Trophoblast cell (in vitro differentiated cells and primary cell): ENCODE measurements around the gene TUBGCP2.

Source experiments
- DNase-seq, 2 donors: peaks; one replicate each; pipeline ENCODE4 v3.0.0-alpha.2; 2016
- H2AFZ ChIP-seq: 2 replicates; pipeline ENCODE4 v1.6.1; 2013; ENCODE audit warnings: low read length, moderate library complexity, mild to moderate bottlenecking; ENCODE audit not compliant: insufficient read depth, poor library complexity
- H2AK5ac ChIP-seq: 2 replicates; pipeline ENCODE4 v1.6.1; 2013; ENCODE audit warnings: mild to moderate bottlenecking, low read length
- H2BK120ac ChIP-seq: 2 replicates; pipeline ENCODE4 v1.6.1; 2013; ENCODE audit warnings: low read length, mild to moderate bottlenecking, moderate library complexity; ENCODE audit not compliant: insufficient read depth, poor library complexity
- H2BK12ac ChIP-seq: 2 replicates; pipeline ENCODE4 v1.6.1; 2013; ENCODE audit warnings: mild to moderate bottlenecking, low read length, moderate library complexity
- H2BK5ac ChIP-seq: 2 replicates; pipeline ENCODE4 v1.6.1; 2013; ENCODE audit warnings: low read length, low read depth, moderate library complexity, mild to moderate bottlenecking; ENCODE audit not compliant: poor library complexity
- H3K14ac ChIP-seq: 2 replicates; pipeline ENCODE4 v1.6.1; 2013; ENCODE audit warnings: mild to moderate bottlenecking, low read length
- H3K18ac ChIP-seq: 2 replicates; pipeline ENCODE4 v1.6.1; 2013; ENCODE audit warnings: mild to moderate bottlenecking, low read length
- H3K23ac ChIP-seq: 2 replicates; pipeline ENCODE4 v1.6.1; 2013; ENCODE audit warnings: low read length
- H3K27ac ChIP-seq: 2 replicates; pipeline ENCODE4 v1.5.1; 2013; ENCODE audit warnings: low read depth, mild to moderate bottlenecking, inconsistent platforms, low read length, moderate library complexity
- H3K27me3 ChIP-seq: 2 replicates; pipeline ENCODE4 v1.6.1; 2013; ENCODE audit warnings: inconsistent platforms, mild to moderate bottlenecking, low read length, moderate library complexity; ENCODE audit not compliant: insufficient read depth
- H3K36me3 ChIP-seq, 2 experiments: 1 replicate in 1 of 2; 2 replicates in 1 of 2; pipeline ENCODE4 v1.6.1; 2013; ENCODE audit warnings: low read length in 2 of 2, mild to moderate bottlenecking in 2 of 2, moderate library complexity in 1 of 2; ENCODE audit not compliant: insufficient read depth in 2 of 2, control insufficient read depth in 1 of 2
- H3K4ac ChIP-seq: 2 replicates; pipeline ENCODE4 v1.6.1; 2013; ENCODE audit warnings: low read depth, mild to moderate bottlenecking, low read length, moderate library complexity
- H3K4me1 ChIP-seq, 2 experiments: 1 replicate in 1 of 2; 2 replicates in 1 of 2; pipeline ENCODE4 v1.6.1; 2013; ENCODE audit warnings: low read length in 2 of 2, mild to moderate bottlenecking in 2 of 2, moderate library complexity in 1 of 2; ENCODE audit not compliant: insufficient read depth in 2 of 2, control insufficient read depth in 1 of 2
- H3K4me2 ChIP-seq: 2 replicates; pipeline ENCODE4 v1.6.1; 2013; ENCODE audit warnings: inconsistent platforms, mild to moderate bottlenecking, low read length, moderate library complexity
- H3K4me3 ChIP-seq: 2 replicates; pipeline ENCODE4 v1.5.1; 2013; ENCODE audit warnings: mild to moderate bottlenecking, low read depth, low read length, inconsistent platforms
- H3K79me1 ChIP-seq: one replicate; pipeline ENCODE4 v1.6.1; 2013; ENCODE audit warnings: low read length
- H3K79me2 ChIP-seq: 2 replicates; pipeline ENCODE4 v1.6.1; 2013; ENCODE audit warnings: low read length, mild to moderate bottlenecking; ENCODE audit not compliant: control insufficient read depth, insufficient read depth, poor library complexity
- H3K9ac ChIP-seq: 2 replicates; pipeline ENCODE4 v1.6.1; 2013; ENCODE audit warnings: mild to moderate bottlenecking, low read length
- H3K9me3 ChIP-seq: 2 replicates; pipeline ENCODE4 v1.6.1; 2013; ENCODE audit warnings: low read depth, mild to moderate bottlenecking, control low read depth, inconsistent platforms, low read length; ENCODE audit not compliant: insufficient read depth
- H4K12ac ChIP-seq: 2 replicates; pipeline ENCODE4 v1.6.1; 2013; ENCODE audit warnings: low read depth, mild to moderate bottlenecking, low read length, moderate library complexity
- H4K8ac ChIP-seq: 2 replicates; pipeline ENCODE4 v1.6.1; 2013; ENCODE audit warnings: low read depth, mild to moderate bottlenecking, low read length, moderate library complexity
- H4K91ac ChIP-seq: one replicate; pipeline ENCODE4 v1.6.1; 2013; ENCODE audit warnings: low read depth, mild to moderate bottlenecking, low read length, moderate library complexity
- WGBS: extraction: QIAGEN DNeasy Blood & Tissue Kit; methylation state at CpG from one replicate; pipeline ENCODE4 v1.1.7; 2013; ENCODE audit warnings: missing lambda C conversion rate; ENCODE audit not compliant: insufficient read length, insufficient coverage; ENCODE audit errors: extremely low coverage; 5-methylcytosine and 5-hydroxymethylcytosine counted together

The TUBGCP2 gene

GRCh38 chr10:133326745-133327650, 18.3 kb upstream of the TUBGCP2 start:
- no peak overlapping the region for H3K14ac ChIP-seq
- peaks cover 23% of the 10 kb centered on the region for H3K27me3 ChIP-seq
- no peak overlapping the region for H3K4me2 ChIP-seq
- H3K23ac ChIP-seq = no peak overlapping the region
- H2BK5ac ChIP-seq = no peak overlapping the region
- WGBS = no CpG with 5 or more reads among the region's 28 CpGs
- no peak overlapping the region for H4K91ac ChIP-seq
- H2BK12ac ChIP-seq = no peak overlapping the region
- H3K4me1 ChIP-seq = peaks cover 7 to 16% of the 10 kb centered on the region in 2 experiments
- no peak for DNase-seq
- no peaks in the 10 kb centered on the region for H3K36me3 ChIP-seq
- no peak overlapping the region for H3K9ac ChIP-seq
- H2BK120ac ChIP-seq = no peak overlapping the region
- no peak overlapping the region for H4K8ac ChIP-seq
- H4K12ac ChIP-seq = no peak overlapping the region
- peaks cover 4% of the 10 kb centered on the region for H3K9me3 ChIP-seq
- H3K4ac ChIP-seq = no peak overlapping the region
- H3K79me1 ChIP-seq = no peaks in the 10 kb centered on the region
- no peak overlapping the region for H2AFZ ChIP-seq
- H3K79me2 ChIP-seq = no peaks in the 10 kb centered on the region
- no peak overlapping the region for H3K27ac ChIP-seq
- no peak overlapping the region for H3K18ac ChIP-seq
- H3K4me3 ChIP-seq = no peak overlapping the region
- no peak overlapping the region for H2AK5ac ChIP-seq

- H3K27ac ChIP-seq = no peak overlapping the region
- H2BK120ac ChIP-seq = no peak overlapping the region
- H3K79me2 ChIP-seq = no peaks in the 10 kb centered on the region
- H4K91ac ChIP-seq = no peak overlapping the region
- H3K4ac ChIP-seq = no peak overlapping the region
- H2AK5ac ChIP-seq = no peak overlapping the region
- H3K4me3 ChIP-seq = no peak overlapping the region
- no peaks in the 10 kb centered on the region for H3K36me3 ChIP-seq
- no peaks in the 10 kb centered on the region for H3K79me1 ChIP-seq
- H3K4me1 ChIP-seq = peaks cover 7 to 16% of the 10 kb centered on the region in 2 experiments
- no peak overlapping the region for H4K8ac ChIP-seq
- H3K9ac ChIP-seq = no peak overlapping the region
- peaks cover 4% of the 10 kb centered on the region for H3K9me3 ChIP-seq
- H4K12ac ChIP-seq = no peak overlapping the region
- no peak overlapping the region for H2BK12ac ChIP-seq
- H3K14ac ChIP-seq = no peak overlapping the region
- H3K23ac ChIP-seq = no peak overlapping the region
- H2AFZ ChIP-seq = peak overlapping the region; percentile 10
- peaks cover 21% of the 10 kb centered on the region for H3K27me3 ChIP-seq
- no peak for DNase-seq
- no peak overlapping the region for H2BK5ac ChIP-seq
- no peak overlapping the region for H3K18ac ChIP-seq
- H3K4me2 ChIP-seq = peak overlapping the region; percentile 59
- no CpG with 5 or more reads among the region's 9 CpGs for WGBS
These were observed 17.5 kb upstream of the TUBGCP2 start for GRCh38 chr10:133326223-133326551.

- Histone ChIP-seq H3K9me3 (peaks cover 5% of the 10 kb centered on the region), H3K27me3 (peaks cover 21% of the 10 kb centered on the region), H2BK120ac (no peak overlapping the region), H4K8ac (no peak overlapping the region), H3K4ac (no peak overlapping the region), H2BK12ac (no peak overlapping the region), H3K4me3 (no peak overlapping the region), H3K4me1 (peaks cover 7 to 16% of the 10 kb centered on the region in 2 experiments), H4K12ac (no peak overlapping the region), H3K36me3 (no peaks in the 10 kb centered on the region), H2AFZ (peak overlapping the region; percentile 10), H3K18ac (no peak overlapping the region), H3K79me2 (no peaks in the 10 kb centered on the region), H2AK5ac (no peak overlapping the region), H3K4me2 (peak overlapping the region; percentile 59), H4K91ac (no peak overlapping the region), H3K14ac (no peak overlapping the region), H3K79me1 (no peaks in the 10 kb centered on the region), H3K9ac (no peak overlapping the region), H2BK5ac (no peak overlapping the region), H3K27ac (no peak overlapping the region), H3K23ac (no peak overlapping the region)
- no CpG with 5 or more reads among the region's 91 CpGs for WGBS
- DNase-seq = no peak
These were observed 17.0 kb upstream of the TUBGCP2 start for GRCh38 chr10:133325440-133326222.

GRCh38 chr10:133324857-133325260, 16.2 kb upstream of the TUBGCP2 start:
- Histone ChIP-seq H2BK12ac (no peak overlapping the region), H4K8ac (no peak overlapping the region), H3K18ac (no peak overlapping the region), H2BK5ac (no peak overlapping the region), H2BK120ac (no peak overlapping the region), H4K12ac (no peak overlapping the region), H3K4me3 (no peak overlapping the region), H2AK5ac (no peak overlapping the region), H3K36me3 (no peaks in the 10 kb centered on the region), H3K14ac (no peak overlapping the region), H2AFZ (no peak overlapping the region), H3K79me2 (no peaks in the 10 kb centered on the region), H4K91ac (no peak overlapping the region), H3K4ac (no peak overlapping the region), H3K27ac (no peak overlapping the region), H3K9me3 (peaks cover 5% of the 10 kb centered on the region), H3K27me3 (peaks cover 21% of the 10 kb centered on the region), H3K23ac (no peak overlapping the region), H3K79me1 (no peaks in the 10 kb centered on the region), H3K4me1 (peaks cover 7 to 16% of the 10 kb centered on the region in 2 experiments), H3K9ac (no peak overlapping the region), H3K4me2 (no peak overlapping the region)
- no peak for DNase-seq
- no CpG with 5 or more reads among the region's 20 CpGs for WGBS
